ENCODE results near the gene C6orf141.
"Not testable (repeated sequence)": the region's sequence is repeated elsewhere in the genome, so short reads cannot be mapped to it uniquely, and the experiment has no call there.

Gene C6orf141

GRCh38 chr6:49582529-49582928 lies 32.1 kb downstream of the C6orf141 start:
- no peak for DNase-seq

GRCh38 chr6:49587262-49587661 lies 36.8 kb downstream of the C6orf141 start:
- not testable (repeated sequence) for DNase-seq

Measured in activated CD4-positive, alpha-beta T cell treated with anti-CD3 and anti-CD28 coated beads, Interleukin-2, amount 50 U/mL, for 1 hour (primary cell).